ENCODE measurements around the gene ATP8A2.

Gene ATP8A2

GRCh38 chr13:25803641-25804040 is 431.9 kb downstream of the ATP8A2 start:
- no peak for DNase-seq (ENCODE audit: low read depth)
- TF ChIP-seq CTCF (conservative IDR thresholded peaks at IDR 0.05; ENCODE audit: low read depth, low read length) = no peak

GRCh38 chr13:25806264-25806974 is 434.6 kb downstream of the ATP8A2 start:
- TF ChIP-seq CTCF (conservative IDR thresholded peaks at IDR 0.05; ENCODE audit: low read depth, low read length) = no peak
- DNase-seq (ENCODE audit: low read depth) = peak; percentile 21
- H3K4me3 ChIP-seq (ENCODE audit: low read depth, low read length) = no peak overlapping the region

More at GRCh38 chr13:25803641-25804040, 431.9 kb downstream of the ATP8A2 start:
- no peak overlapping the region for H3K4me3 ChIP-seq (ENCODE audit: low read depth, low read length)

GRCh38 chr13:25807562-25807961 is 435.8 kb downstream of the ATP8A2 start:
- no peak for TF ChIP-seq CTCF (conservative IDR thresholded peaks at IDR 0.05; ENCODE audit: low read depth, low read length)
- DNase-seq (ENCODE audit: low read depth) = no peak
- H3K4me3 ChIP-seq (ENCODE audit: low read depth, low read length) = no peak overlapping the region

- no peak for TF ChIP-seq CTCF (conservative IDR thresholded peaks at IDR 0.05; ENCODE audit: low read depth, low read length)
- DNase-seq (ENCODE audit: low read depth) = no peak
These were observed 439.7 kb downstream of the ATP8A2 start for GRCh38 chr13:25811506-25811905.

GRCh38 chr13:25816239-25816638 is 444.5 kb downstream of the ATP8A2 start:
- DNase-seq (ENCODE audit: low read depth) = no peak
- TF ChIP-seq CTCF (conservative IDR thresholded peaks at IDR 0.05; ENCODE audit: low read depth, low read length) = no peak
- H3K4me3 ChIP-seq (ENCODE audit: low read depth, low read length) = no peak overlapping the region

More at GRCh38 chr13:25811506-25811905, 439.7 kb downstream of the ATP8A2 start:
- no peak overlapping the region for H3K4me3 ChIP-seq (ENCODE audit: low read depth, low read length)

GRCh38 chr13:25819856-25820530 is 448.2 kb downstream of the ATP8A2 start:
- TF ChIP-seq CTCF (conservative IDR thresholded peaks at IDR 0.05; ENCODE audit: low read depth, low read length) = no peak

More at GRCh38 chr13:25819856-25820530, 448.2 kb downstream of the ATP8A2 start:
- DNase-seq (ENCODE audit: low read depth) = no peak
- no peak overlapping the region for H3K4me3 ChIP-seq (ENCODE audit: low read depth, low read length)

All from choroid plexus epithelial cell (primary cell).